Dermis microvascular lymphatic vessel endothelial cell (primary cell): ENCODE measurements around the gene CLECL1. TPM values are rescaled to one million over a fixed set of nuclear protein-coding genes. Genes with fewer than 3 reads are reported as not detected.
"Not testable (repeated sequence)": the region's sequence is repeated elsewhere in the genome, so short reads cannot be mapped to it uniquely, and the experiment has no call there.

Experiments
- DNase-seq, 2 donors: peaks; one replicate each; pipeline versions ENCODE4 v3.0.0 to v3.0.0-alpha.2; 2010; ENCODE audit warnings: low read depth in 2 of 2
- total RNA-seq: library from RNA; depleted of rRNA; stranded (reverse); fragments of >200 nt; gene quantifications from 2 replicates; pipeline ENCODE4 v1.2.1, GENCODE V29; 2014

CLECL1 gene
- total RNA-seq, 1 donor from 2014 or later: not detected

DNA sequence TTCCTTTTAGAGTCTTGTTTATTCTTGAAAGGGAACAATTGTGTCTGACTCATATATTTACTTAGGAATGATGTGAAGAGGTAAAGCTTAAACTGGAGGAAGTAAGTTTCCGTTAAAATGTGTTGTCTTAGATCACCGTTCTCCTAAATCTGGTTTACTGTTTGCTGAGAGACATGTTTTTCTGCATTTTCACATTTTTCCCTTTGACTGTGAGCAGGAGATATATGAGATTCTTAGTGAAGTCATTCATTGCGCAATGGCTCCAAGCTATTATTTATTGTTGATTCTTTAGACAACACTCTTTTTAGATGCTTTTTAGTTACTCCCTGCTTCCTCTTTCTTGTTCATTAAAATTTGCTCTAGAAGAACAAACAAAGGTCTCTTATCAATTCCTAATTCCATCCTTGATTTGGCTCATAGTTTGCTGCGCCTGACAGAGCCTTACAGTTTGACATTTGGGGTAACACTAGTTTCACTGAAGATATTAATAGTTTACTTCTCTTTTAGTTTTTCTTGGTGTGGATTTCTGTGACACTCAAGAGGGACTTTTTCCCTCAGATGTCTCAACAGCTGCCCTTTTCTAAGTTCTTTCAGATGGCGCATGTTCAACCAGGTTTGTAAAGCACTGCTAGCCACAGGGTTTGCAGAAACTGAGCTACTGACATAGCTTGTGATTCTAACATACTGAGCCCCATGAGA is 11.4 kb downstream of the CLECL1 start:
- peak in 1 of 2 donors; percentile 51 for DNase-seq

GRCh38 chr12:9719790-9720189 is 13.1 kb downstream of the CLECL1 start:
- DNase-seq: no peak

DNA sequence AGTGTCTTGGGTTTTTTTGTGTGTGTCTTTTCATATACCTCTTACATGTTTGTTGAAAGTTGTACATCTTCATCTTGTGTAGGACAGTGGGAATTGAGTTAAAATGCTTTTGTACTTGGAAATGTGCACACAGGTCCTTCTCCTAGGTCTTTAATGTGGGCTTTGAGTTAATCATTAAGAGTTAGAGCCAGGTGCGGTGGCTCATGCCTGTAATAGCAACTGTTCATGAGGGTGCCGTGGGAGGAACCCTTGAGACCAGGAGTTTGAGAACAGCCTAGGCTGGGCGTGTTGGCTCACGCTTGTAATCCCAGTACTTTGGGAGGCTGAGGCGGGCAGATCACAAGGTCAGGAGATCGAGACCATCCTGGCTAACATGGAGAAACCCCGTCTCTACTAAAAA is 13.9 kb downstream of the CLECL1 start:
- no peak for DNase-seq

DNA sequence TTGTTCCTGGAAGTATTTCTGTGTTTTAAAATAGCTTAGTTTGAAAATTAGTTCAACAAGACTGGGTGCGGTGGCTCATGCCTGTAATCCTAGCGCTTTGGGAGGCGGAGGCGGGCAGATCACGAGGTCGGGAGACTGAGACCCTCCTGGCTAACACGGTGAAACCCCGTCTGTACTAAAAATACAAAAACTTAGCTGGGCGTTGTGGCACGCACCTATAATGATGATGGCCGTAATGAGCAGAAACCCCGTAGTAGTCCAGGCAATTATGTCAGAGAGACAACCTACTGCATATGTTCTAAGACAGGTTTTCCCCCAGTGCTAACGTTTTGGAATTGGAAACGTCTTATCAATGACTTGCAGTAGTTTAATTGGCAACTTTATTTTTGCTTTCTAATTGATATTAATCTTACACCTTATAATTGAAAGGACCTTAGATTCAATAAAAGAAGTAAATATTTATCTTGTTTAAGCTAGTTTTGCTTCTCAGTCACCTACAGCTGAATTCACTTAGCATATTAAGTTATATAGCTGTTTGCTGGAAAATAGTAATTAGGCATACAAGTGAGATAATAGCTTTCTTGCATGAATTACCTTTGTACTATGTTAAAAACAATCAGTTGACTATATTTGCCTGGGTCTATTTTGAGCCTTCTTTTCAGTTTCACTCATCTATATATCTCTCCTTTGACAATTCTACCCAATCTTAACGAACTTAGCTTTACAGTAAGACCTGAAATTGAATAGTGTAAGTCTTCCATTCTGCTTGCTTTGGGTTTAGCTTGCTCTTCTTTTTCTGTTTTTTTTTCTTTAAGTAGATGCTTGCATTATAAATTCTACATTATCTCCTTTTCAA is 15.6 kb downstream of the CLECL1 start:
- no peak for DNase-seq

GRCh38 chr12:9713032-9713558 is 19.8 kb downstream of the CLECL1 start:
- DNase-seq: not testable (repeated sequence)

DNA sequence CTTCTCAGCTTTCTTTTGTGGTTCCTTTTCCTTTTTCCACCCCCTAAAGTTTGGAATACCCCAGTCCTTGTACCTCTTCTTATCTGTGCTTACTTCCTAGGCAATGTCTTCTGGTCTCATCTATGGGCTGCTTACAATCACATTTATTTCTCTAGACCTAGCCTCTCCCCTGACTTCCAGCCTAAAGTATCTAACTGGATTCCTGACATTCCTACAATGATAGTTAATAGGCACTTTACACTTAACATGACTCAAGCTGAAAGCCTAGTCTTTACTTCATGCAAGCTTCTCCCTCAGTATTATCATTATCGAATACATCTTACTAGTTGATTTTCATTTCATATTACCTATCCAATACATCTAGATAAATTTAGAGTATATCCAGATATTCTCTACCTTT is 21.2 kb downstream of the CLECL1 start:
- DNase-seq: no peak

DNA sequence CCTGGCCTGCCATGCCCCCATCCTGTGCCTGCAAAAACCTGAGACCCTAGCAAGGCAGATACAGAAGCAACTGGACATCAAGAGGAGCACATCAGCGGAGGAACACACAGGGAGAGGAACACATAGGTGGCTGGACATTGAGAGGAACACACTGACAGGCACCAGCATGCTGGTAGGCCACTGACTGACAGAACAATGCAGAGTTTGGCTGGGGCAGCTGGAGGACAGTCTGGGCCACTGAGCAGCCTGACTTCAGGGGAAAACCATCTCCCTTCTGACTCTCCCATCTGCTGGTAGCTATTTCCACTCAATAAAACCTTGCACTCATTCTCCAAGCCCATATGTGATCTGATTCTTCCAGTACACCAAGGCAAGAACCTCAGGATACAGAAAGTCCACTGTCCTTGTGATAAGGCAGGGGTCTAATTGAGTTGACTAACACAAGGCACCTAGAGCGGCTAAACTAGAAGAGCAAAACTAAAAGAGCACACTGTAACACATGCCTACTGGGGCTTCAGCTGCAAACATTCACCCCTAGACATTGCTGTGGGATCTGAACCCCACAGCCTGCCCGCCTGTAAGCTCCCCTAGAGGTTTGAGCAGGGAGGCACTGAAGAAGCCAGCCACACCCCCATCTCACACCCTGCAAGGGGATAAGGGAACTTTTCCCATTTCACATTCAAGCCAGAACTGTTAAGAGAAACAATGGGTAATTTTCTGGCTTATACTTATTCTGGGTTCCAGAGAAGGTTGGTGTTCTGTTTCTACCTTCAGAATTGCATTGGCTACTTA is 22.1 kb downstream of the CLECL1 start:
- DNase-seq: no peak

- peak in 1 of 2 donors; percentile 11 for DNase-seq
Observed at GRCh38 chr12:9708853-9709252, 24.0 kb downstream of the CLECL1 start.

GRCh38 chr12:9707864-9708808 is 24.8 kb downstream of the CLECL1 start:
- peak; percentile 29 to 64 for DNase-seq

GRCh38 chr12:9707356-9707755 is 25.5 kb downstream of the CLECL1 start:
- no peak for DNase-seq

GRCh38 chr12:9706086-9706685 is 26.7 kb downstream of the CLECL1 start:
- no peak for DNase-seq

DNA sequence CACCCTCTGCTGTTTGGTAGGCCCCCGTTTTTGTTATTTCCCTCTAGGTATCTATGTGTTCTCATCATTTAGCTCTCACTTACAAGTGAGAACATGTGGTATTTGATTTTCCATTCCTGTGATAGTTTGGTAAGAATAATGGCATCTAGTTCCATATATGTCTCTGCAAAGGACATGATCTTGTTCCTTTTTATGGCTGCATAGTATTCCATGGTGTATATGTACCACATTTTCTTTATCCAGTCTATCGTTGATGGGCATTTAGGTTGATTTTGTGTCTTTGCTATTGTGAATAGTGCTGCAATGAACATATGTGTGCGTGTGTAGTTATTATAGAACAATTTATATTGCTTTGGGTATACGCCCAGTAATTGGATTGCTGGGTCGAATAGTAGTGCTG is 28.3 kb downstream of the CLECL1 start:
- DNase-seq: not testable (repeated sequence)

- DNase-seq: no peak
Observed at GRCh38 chr12:9702255-9702654, 30.6 kb downstream of the CLECL1 start.

DNA sequence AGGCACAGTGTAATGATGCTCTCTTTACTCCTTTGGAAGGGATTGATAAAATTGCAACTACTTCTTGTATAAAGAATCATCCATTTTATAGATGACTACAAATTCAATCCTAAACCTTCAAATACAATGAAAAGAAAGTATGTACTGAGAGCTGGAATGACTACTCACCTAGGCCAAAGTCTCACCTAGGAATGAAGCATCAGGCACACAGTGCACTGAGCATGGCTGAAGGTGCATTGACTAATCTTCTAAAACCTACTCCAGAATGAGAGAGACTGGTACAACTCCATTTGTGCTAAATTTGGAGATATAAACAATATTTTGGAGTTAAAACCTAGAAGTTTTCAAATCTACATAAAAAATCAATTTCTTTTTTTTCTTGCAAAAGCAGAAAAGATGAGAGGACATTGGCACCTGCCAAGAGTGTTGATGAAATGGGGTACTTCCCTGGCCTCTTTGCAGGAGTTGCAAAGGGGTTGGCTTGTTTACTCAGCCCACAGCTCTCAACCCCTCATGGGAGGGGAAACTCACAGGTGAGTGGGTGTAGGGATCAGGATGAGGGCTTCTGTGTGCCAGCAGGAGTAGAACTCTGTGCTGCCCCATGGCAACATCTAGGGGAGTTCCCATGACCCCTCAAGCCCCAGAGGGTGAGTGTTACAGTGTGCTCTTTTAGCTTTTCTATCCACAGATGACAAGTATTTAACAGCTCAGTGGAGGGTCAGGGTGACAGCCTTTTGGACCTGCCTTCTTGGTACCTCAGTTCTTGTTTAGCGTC is 31.3 kb downstream of the CLECL1 start:
- no peak for DNase-seq

GRCh38 chr12:9700606-9700956 is 32.3 kb downstream of the CLECL1 start:
- DNase-seq: no peak

GRCh38 chr12:9699898-9700605 is 32.8 kb downstream of the CLECL1 start:
- peak; percentile 0 to 80 for DNase-seq

DNA sequence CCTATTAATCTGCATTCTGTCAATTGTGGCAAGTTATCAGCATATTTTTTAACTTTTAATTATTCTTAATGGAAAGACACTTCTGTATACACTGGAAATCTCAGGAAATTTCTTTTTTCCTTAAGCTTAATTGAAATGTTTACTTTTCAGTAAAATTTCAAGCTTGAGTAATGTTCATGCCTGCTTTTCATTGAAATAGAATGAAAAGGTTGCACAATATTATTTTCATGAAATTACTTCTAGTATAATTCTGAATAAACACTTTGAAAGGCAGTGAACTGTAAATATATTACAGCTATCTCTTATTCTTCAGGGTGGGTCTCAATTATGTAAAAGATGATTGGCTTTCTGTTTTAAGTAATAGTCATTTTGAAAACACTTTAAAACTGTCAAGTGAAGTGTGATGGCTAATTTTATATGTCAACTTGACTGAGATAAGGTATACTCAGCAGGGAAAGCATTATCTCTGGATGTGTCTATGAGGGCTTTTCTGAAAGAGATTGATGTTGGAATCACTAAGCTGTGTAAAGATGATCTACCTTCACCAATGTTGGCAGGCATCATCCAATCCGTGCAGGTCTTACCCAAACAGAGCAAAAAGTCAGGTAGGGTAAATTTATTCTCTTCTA is 33.5 kb downstream of the CLECL1 start:
- DNase-seq: no peak

- DNase-seq: no peak
Observed at GRCh38 chr12:9698681-9699080, 34.2 kb downstream of the CLECL1 start.
